Mucosa of gallbladder (tissue), 1 donor: ENCODE measurements around the gene TMX3. TPM values are rescaled to one million over a fixed set of nuclear protein-coding genes. Genes with fewer than 3 reads are reported as not detected.

ENCODE experiments used
- total RNA-seq: library from RNA; stranded (reverse); gene quantifications from one replicate; pipeline ENCODE4 v1.2.1, GENCODE V29; 2021
- donor health status: DM: no; HTN: no; CAD: no.

Gene TMX3
- total RNA-seq, 1 donor from 2014 or later: 28.5 TPM

Other genes with a start within 250 kb of the TMX3 start
- gene CCDC102B, start 83.0 kb upstream of the TMX3 start, total RNA-seq: 9.4 TPM